K562 (cell line): ENCODE results near the gene SH3PXD2B. TPM values are rescaled to one million over a fixed set of nuclear protein-coding genes. Genes with fewer than 3 reads are reported as not detected.

Source experiments
- DLX4 ChIP-seq: fragments of 250-450 bp; sonication (Bioruptor Pico); IDR thresholded peaks from 2 replicates; pipeline ENCODE4 v1.6.1; 2021; ENCODE audit warnings: mild to moderate bottlenecking
- KAT8 ChIP-seq: fragments of 450-650 bp; IDR thresholded peaks from 2 replicates; pipeline ENCODE4 v1.6.1; 2016; ENCODE audit warnings: low read depth, mild to moderate bottlenecking
- PHB ChIP-seq: fragments of 250-450 bp; sonication (Bioruptor Pico); IDR thresholded peaks from 2 replicates; pipeline ENCODE4 v1.5.0; 2021
- SLC30A9 ChIP-seq: fragments of 250-450 bp; sonication (Bioruptor Pico); IDR thresholded peaks from 2 replicates; pipeline ENCODE4 v1.8.0; 2022; ENCODE audit warnings: mild to moderate bottlenecking, moderate library complexity
- ZBTB40 ChIP-seq, 2 experiments: fragments of 450-650 bp in 1 of 2; sonication (generic) in 1 of 2; formaldehyde crosslinking in 1 of 2; IDR thresholded peaks; 2 replicates each; pipeline versions ENCODE4 v1.7.1 to v1.9.0; 2016 to 2022; ENCODE audit warnings: inconsistent platforms in 1 of 2, mild to moderate bottlenecking in 1 of 2, missing genetic modification reagents in 1 of 2
- polyA plus RNA-seq, 8 experiments: library from polyadenylated mRNA; depleted of rRNA in 4 of 8; stranded (reverse) in 5 of 8; unstranded in 3 of 8; fragments of >200 nt; fragmentation: Nextera tagmentation in 2 of 8; fragmentation: Illumina TruSeq in 1 of 8; extraction: Ambion mirVana in 2 of 8; extraction: Trizol in 1 of 8; gene quantifications; 2 replicates each; pipeline versions ENCODE4 v1.2.1 to v1.2.3, GENCODE V29; 2011 to 2014; ENCODE audit warnings: inconsistent platforms in 1 of 8, missing spikeins in 1 of 8
- total RNA-seq, 7 experiments: library from RNA; depleted of rRNA in 6 of 7; stranded (reverse); fragments of >200 nt in 6 of 7; fragmentation: Illumina TruSeq in 2 of 7; extraction: Trizol in 2 of 7; gene quantifications; 2 replicates each; pipeline versions ENCODE4 v1.2.1 to v1.2.3, GENCODE V29; 2011 to 2021; ENCODE audit warnings: low replicate concordance in 1 of 7

Gene SH3PXD2B
- total and polyA plus RNA-seq, 9 of the 15 experiments (the other 6 are each of a cell fraction or from before 2014, with no cell fraction given): 0.04 to 0.66 (median 0.19) TPM

DNA sequence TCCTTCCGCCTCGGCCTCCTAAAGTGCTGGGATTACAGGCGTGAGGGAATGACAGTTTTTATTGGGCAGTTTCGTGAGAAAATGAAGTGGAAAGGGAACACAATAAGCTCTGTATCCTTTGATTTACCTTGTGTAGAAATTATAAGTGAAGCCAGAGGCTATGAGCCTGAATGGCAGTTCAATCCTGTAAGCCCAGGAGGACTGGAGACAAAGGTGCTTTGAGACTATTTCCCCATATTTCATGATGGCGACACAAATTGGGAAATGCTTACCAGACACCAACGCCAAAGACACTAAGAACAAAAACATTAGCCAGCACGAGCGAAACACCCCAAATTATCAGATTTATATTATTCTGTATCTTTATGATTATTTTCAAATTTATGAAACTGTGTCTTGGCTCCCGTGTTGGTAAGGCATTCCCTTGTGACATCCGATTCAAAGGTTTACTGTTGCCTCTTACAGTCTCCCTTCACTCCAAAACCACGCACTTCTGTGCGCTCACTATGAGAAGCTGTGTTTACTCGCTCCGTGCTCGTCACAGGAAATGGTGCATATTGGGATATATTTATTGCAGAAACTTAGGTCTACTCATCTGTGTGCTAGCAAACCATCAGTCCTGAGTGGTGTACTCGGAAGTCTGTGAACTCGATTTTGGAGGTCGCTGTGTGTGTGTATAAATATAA, 73.9 kb downstream of the SH3PXD2B start (continued):
- TF ChIP-seq ZBTB40 (IDR thresholded peaks at IDR 0.05): no peak
- TF ChIP-seq ZBTB40 (CRISPR knock-in tag; IDR thresholded peaks at IDR 0.05): no peak
- no peak for TF ChIP-seq KAT8
- TF ChIP-seq PHB: no peak
- TF ChIP-seq SLC30A9 (CRISPR knock-in tag): no peak
- TF ChIP-seq DLX4 (CRISPR knock-in tag): no peak
